SK-N-SH (cell line): ENCODE data around the gene PTPRA. TPM values are rescaled to one million over a fixed set of nuclear protein-coding genes. Genes with fewer than 3 reads are reported as not detected.

Experiments
- CTCF ChIA-PET: fragments of 300-600, 350-600 bp; formaldehyde crosslinking; extraction: SDS; loops from one replicate; lab custom pipeline; 2021; lab: Yijun Ruan, JAX
- POLR2A ChIA-PET: fragments of 350-600 bp; sonication (Branson Sonifier 250); formaldehyde crosslinking; extraction: SDS; loops from one replicate; lab custom pipeline; 2020; ENCODE audit warnings: antibody characterized with exemption, inconsistent platforms; lab: Yijun Ruan, JAX
- DNase-seq: peaks from one replicate; pipeline ENCODE4 v3.0.0; 2012
- H2AFZ ChIP-seq: fragments of 200-600 bp; sonication (generic); 2 replicates; pipeline ENCODE4 v1.8.1; 2016; ENCODE audit warnings: antibody characterized with exemption, mild to moderate bottlenecking, low read depth
- H3F3A ChIP-seq: fragments of 200-600 bp; sonication (generic); replicated peaks from 2 replicates; pipeline ENCODE3; 2016; ENCODE audit warnings: antibody characterized with exemption, mild to moderate bottlenecking; ENCODE audit not compliant: insufficient read depth
- H3K27ac ChIP-seq, 2 experiments: fragments of 200-500 bp in 1 of 2; fragments of 200-600 bp in 1 of 2; sonication (Bioruptor generic) in 1 of 2; sonication (generic), shearing (Covaris generic) in 1 of 2; 2 replicates each; pipeline versions ENCODE4 v1.5.1 to v1.6.1; 2014 to 2016; ENCODE audit warnings: low read depth in 2 of 2, inconsistent platforms in 1 of 2, low read length in 1 of 2, mild to moderate bottlenecking in 1 of 2, mixed read lengths in 1 of 2
- H3K27me3 ChIP-seq: fragments of 200-600 bp; sonication (generic), shearing (Covaris generic); 2 replicates; pipeline ENCODE4 v1.6.1; 2016; ENCODE audit warnings: mixed run types; ENCODE audit not compliant: insufficient read depth
- H3K36me3 ChIP-seq, 2 experiments: fragments of 200-500 bp in 1 of 2; fragments of 200-600 bp in 1 of 2; sonication (Bioruptor generic) in 1 of 2; sonication (generic) in 1 of 2; replicated peaks in 1 of 2; 2 replicates each; pipeline versions ENCODE3 to v1.5.1; 2014 to 2016; ENCODE audit warnings: low read length in 1 of 2, mild to moderate bottlenecking in 1 of 2; ENCODE audit not compliant: insufficient read depth in 2 of 2, control insufficient read depth in 1 of 2
- H3K4me1 ChIP-seq, 2 experiments: fragments of 200-500 bp in 1 of 2; fragments of 200-600 bp in 1 of 2; sonication (Bioruptor generic) in 1 of 2; sonication (generic), shearing (Covaris generic) in 1 of 2; 2 replicates each; pipeline versions ENCODE4 v1.5.1 to v1.6.1; 2014 to 2016; ENCODE audit warnings: low read depth in 1 of 2, low read length in 1 of 2, mixed run types in 1 of 2; ENCODE audit not compliant: insufficient read depth in 2 of 2, control insufficient read depth in 1 of 2
- H3K4me2 ChIP-seq: fragments of 200-600 bp; sonication (generic), shearing (Covaris generic); 2 replicates; pipeline ENCODE4 v1.6.1; 2017; ENCODE audit warnings: mixed run types
- H3K4me3 ChIP-seq, 2 experiments: fragments of 200-500 bp in 1 of 2; fragments of 200-600 bp in 1 of 2; sonication (Bioruptor generic) in 1 of 2; sonication (generic), shearing (Covaris generic) in 1 of 2; 2 replicates each; pipeline versions ENCODE4 v1.5.1 to v1.8.1; 2014 to 2016; ENCODE audit warnings: low read depth in 2 of 2, inconsistent platforms in 1 of 2, low read length in 1 of 2, mild to moderate bottlenecking in 1 of 2, mixed read lengths in 1 of 2, moderate library complexity in 1 of 2
- H3K79me2 ChIP-seq: fragments of 200-600 bp; sonication (generic); 2 replicates; pipeline ENCODE4 v1.8.1; 2017; ENCODE audit warnings: mild to moderate bottlenecking; ENCODE audit not compliant: insufficient read depth
- H3K9ac ChIP-seq: fragments of 200-600 bp; sonication (generic); 2 replicates; pipeline ENCODE4 v1.6.1; 2017; ENCODE audit warnings: mixed run types
- H3K9me2 ChIP-seq: fragments of 200-600 bp; sonication (generic); 2 replicates; pipeline ENCODE4 v1.6.1; 2017; ENCODE audit warnings: mixed run types
- H3K9me3 ChIP-seq: fragments of 200-600 bp; sonication (generic); 2 replicates; pipeline ENCODE4 v1.6.1; 2017; ENCODE audit warnings: mixed run types, mild to moderate bottlenecking, moderate library complexity
- H4K20me1 ChIP-seq: fragments of 200-600 bp; sonication (generic); 2 replicates; pipeline ENCODE4 v1.6.1; 2017; ENCODE audit warnings: mild to moderate bottlenecking, mixed run types; ENCODE audit not compliant: insufficient read depth
- CTCF ChIP-seq: fragments of 200-600 bp; sonication (generic); IDR thresholded peaks from 2 replicates; pipeline ENCODE4 v1.6.1; 2017; ENCODE audit warnings: antibody characterized with exemption, mild to moderate bottlenecking, moderate library complexity
- ELF1 ChIP-seq: IDR thresholded peaks from 2 replicates; pipeline ENCODE4 v1.4.0; 2012
- EP300 ChIP-seq, 2 experiments: IDR thresholded peaks; 2 replicates each; pipeline versions ENCODE4 v1.4.0 to v1.6.1; 2012; ENCODE audit warnings: borderline replicate concordance in 1 of 2, low read depth in 1 of 2, low read length in 1 of 2
- FOSL2 ChIP-seq: IDR thresholded peaks from 2 replicates; pipeline ENCODE4 v1.4.0; 2012; ENCODE audit warnings: low read depth, mild to moderate bottlenecking, moderate library complexity, borderline replicate concordance
- FOXM1 ChIP-seq: IDR thresholded peaks from 2 replicates; pipeline ENCODE4 v1.4.0; 2012; ENCODE audit warnings: low read depth, mild to moderate bottlenecking
- NFIC ChIP-seq: IDR thresholded peaks from 2 replicates; pipeline ENCODE4 v1.4.0; 2012; ENCODE audit warnings: borderline replicate concordance
- PBX3 ChIP-seq: IDR thresholded peaks from 2 replicates; pipeline ENCODE4; 2012
- RXRA ChIP-seq: IDR thresholded peaks from 2 replicates; pipeline ENCODE4 v1.4.0; 2012; ENCODE audit warnings: low read depth, mild to moderate bottlenecking, borderline replicate concordance
- SMC3 ChIP-seq: IDR thresholded peaks from 2 replicates; pipeline ENCODE4 v1.6.1; 2012; ENCODE audit warnings: low read depth, low read length, improper control_type of control experiment
- TCF12 ChIP-seq: IDR thresholded peaks from 2 replicates; pipeline ENCODE4 v1.4.0; 2012
- WGBS: methylation state at CpG from one replicate; pipeline ENCODE4 v1.1.6; 2017; ENCODE audit warnings: low lambda C conversion rate; 5-methylcytosine and 5-hydroxymethylcytosine counted together
- polyA plus RNA-seq, 3 experiments: library from polyadenylated mRNA; depleted of rRNA; stranded (reverse); fragments of >200 nt; gene quantifications; 2 replicates each; pipeline ENCODE4 v1.2.3, GENCODE V29; 2012
- TF ChIP-seq, protein P1 (sequence below): IDR thresholded peaks from 2 replicates; pipeline ENCODE4 v1.4.0; 2012; ENCODE audit warnings: low read depth

Gene PTPRA
- polyA plus RNA-seq, 1 of the 3 experiments (the other 2 are of a cell fraction) = 47.6 TPM

DNA sequence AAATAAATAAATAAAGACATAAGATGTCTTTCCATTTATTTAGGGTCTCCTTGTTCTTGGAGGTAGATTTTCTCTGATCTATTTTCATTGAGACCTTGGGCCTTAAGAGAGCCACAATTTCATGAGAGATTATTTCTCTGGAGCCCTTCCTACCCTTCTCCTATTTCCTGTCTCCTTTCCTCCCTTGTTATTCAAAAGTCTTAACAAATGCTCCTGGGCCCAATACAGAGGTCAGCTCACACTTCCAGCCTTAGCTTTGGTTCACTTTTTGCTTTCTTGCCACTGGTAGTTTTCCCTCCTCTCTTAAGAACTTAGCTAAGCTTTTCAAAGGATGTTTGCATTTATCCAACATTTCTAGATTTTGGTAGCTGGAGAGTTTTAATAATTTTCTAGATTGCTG lies 44.0 kb downstream of the PTPRA start:
- CTCF ChIA-PET = interaction anchor here (0.6 to 1.6 kb wide), 3 partner anchors 14 to 84 kb away, joined by 3 to 5 read pairs (median 4); no protein-coding TSS in a partner anchor

GRCh38 chr20:2918096-2919049 lies 45.1 kb downstream of the PTPRA start:
- H3K79me2 ChIP-seq = peaks cover 43% of the 10 kb centered on the region
- POLR2A ChIA-PET = no interaction called here
- 0 out of 2 replicates have a peak, but pooled peaks cover 5% of the 10 kb centered on the region for H4K20me1 ChIP-seq

More for the DNA sequence above, 44.0 kb downstream of the PTPRA start:
- no peak overlapping the region for H3K4me2 ChIP-seq
- TF ChIP-seq, protein P1, sequence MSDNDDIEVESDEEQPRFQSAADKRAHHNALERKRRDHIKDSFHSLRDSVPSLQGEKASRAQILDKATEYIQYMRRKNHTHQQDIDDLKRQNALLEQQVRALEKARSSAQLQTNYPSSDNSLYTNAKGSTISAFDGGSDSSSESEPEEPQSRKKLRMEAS = no peak
- TF ChIP-seq SMC3 (no peak), FOSL2 (no peak)
- DNase-seq = no peak
- no peak overlapping the region for H2AFZ ChIP-seq
- no peaks in the 10 kb centered on the region for H3K4me1 ChIP-seq
- H3K9ac ChIP-seq = no peak overlapping the region
- no peaks in the 10 kb centered on the region for H3K36me3 ChIP-seq
- H3K27me3 ChIP-seq = no peaks in the 10 kb centered on the region
- H3K9me2 ChIP-seq = no peaks in the 10 kb centered on the region
- H3K79me2 ChIP-seq = peaks cover 47% of the 10 kb centered on the region
- POLR2A ChIA-PET = no interaction called here
- no peak overlapping the region for H3K4me3 ChIP-seq
- H4K20me1 ChIP-seq = 0 out of 2 replicates have a peak, but pooled peaks cover 5% of the 10 kb centered on the region
- H3K9me3 ChIP-seq = no peaks in the 10 kb centered on the region
- H3K27ac ChIP-seq = no peak overlapping the region
- H3F3A ChIP-seq = no peaks in the 10 kb centered on the region

More at GRCh38 chr20:2918096-2919049, 45.1 kb downstream of the PTPRA start:
- Histone ChIP-seq H3K9ac (no peak overlapping the region), H3K4me3 (no peak overlapping the region), H3K9me3 (no peaks in the 10 kb centered on the region), H3F3A (no peaks in the 10 kb centered on the region), H3K4me1 (no peaks in the 10 kb centered on the region), H3K36me3 (no peaks in the 10 kb centered on the region), H3K27me3 (no peaks in the 10 kb centered on the region), H2AFZ (no peak overlapping the region), H3K9me2 (no peaks in the 10 kb centered on the region), H3K27ac (no peak overlapping the region), H3K4me2 (no peak overlapping the region)
- TF ChIP-seq NFIC = no peak
- TF ChIP-seq CTCF = no peak
- TF ChIP-seq PBX3 = no peak
- TF ChIP-seq ELF1 = no peak
- TF ChIP-seq TCF12 = no peak
- TF ChIP-seq FOXM1 = no peak
- TF ChIP-seq RXRA = no peak
- TF ChIP-seq EP300 (IDR thresholded peaks at IDR 0.05; ENCODE audit: borderline replicate concordance in 1 of 2, low read depth in 1 of 2, low read length in 1 of 2) = no peak
- DNase-seq = no peak
- WGBS = 95% methylated on average over 7 of the region's 7 CpGs
- CTCF ChIA-PET = interaction anchor here (0.9 to 1.6 kb wide), 2 partner anchors 15 to 82 kb away, joined by 4 to 5 read pairs; no protein-coding TSS in a partner anchor
